ENCODE results near the gene ZNF223.

The ZNF223 gene

GRCh38 chr19:44071824-44072542 is 20.1 kb downstream of the ZNF223 start, which contains the start of gene ZNF284:
ZNF284 (plus strand) TSS chr19:44072159; CDS start chr19:44076390, 4,231 bp downstream.
- H3K36me3 ChIP-seq (ENCODE audit: control insufficient read depth in 2 of 2, insufficient read depth in 2 of 2, low read length in 2 of 2), result peaks cover 5 to 7% of the 10 kb centered on the region in 2 donors
- peak within 1 kb of the TSS; percentile 59 to 74 for H3K9ac ChIP-seq (ENCODE audit: low read length in 2 of 2)
- no peaks in the 10 kb centered on the region for H3K27me3 ChIP-seq (ENCODE audit: control insufficient read depth in 1 of 2, insufficient read depth in 2 of 2, low read length in 2 of 2)
- H3K9me3 ChIP-seq (ENCODE audit: control insufficient read depth in 2 of 2, low read length in 2 of 2), result peaks cover 7% of the 10 kb centered on the region in 2 donors
- peak within 1 kb of the TSS; percentile 58 to 96 for H3K4me3 ChIP-seq (ENCODE audit: low read length in 2 of 2)
- H3K27ac ChIP-seq (ENCODE audit: low read length), result peak within 1 kb of the TSS; percentile 37
- peaks cover 7% of the 10 kb centered on the region for H3K4me1 ChIP-seq (ENCODE audit: control insufficient read depth, insufficient read depth, low read length)

DNA sequence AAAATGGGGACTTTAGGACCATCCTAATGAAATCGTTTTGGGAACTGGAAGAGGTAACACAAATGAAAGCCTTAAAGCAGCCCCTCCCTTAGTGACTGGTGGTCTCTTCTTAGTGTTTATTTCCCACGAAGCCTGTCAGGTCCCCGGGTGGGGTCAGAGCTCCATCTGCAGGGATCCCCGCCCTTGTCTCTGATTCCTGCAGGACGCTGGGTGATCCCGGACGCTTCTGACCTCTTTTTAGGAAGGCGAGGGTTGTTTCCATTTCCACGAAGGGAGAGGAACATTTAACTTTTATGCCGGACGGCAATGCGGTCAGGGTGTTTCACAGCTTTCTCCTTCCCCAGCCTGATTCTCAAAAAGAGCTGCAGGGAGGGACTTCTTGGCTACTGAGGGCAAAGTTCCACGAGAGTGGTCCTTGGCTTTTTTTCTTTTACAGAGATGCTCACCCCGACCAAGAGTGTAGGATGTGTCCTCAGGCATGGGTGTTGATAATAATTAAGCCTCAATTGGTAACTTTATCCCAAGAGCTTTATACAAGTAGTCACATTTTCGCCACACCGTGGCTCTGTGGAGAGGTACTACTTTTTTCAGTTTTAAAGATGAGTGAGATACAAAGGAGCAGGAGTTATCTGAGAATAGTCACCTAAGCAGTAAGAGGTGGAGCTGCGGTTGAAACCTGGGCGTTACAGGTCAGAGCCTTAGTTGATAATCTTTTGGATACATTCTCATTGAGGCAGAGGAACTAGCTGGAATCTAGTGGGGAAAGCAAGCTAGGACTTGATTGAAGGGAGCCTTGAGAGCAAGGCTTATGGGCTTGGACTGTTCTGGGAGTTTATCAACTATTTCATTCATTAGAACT is 20.9 kb downstream of the ZNF223 start:
- Histone ChIP-seq H3K4me1 (ENCODE audit: control insufficient read depth, insufficient read depth, low read length) (peaks cover 7% of the 10 kb centered on the region), H3K27ac (ENCODE audit: low read length) (no peak overlapping the region), H3K27me3 (ENCODE audit: control insufficient read depth in 1 of 2, insufficient read depth in 2 of 2, low read length in 2 of 2) (no peaks in the 10 kb centered on the region), H3K36me3 (ENCODE audit: control insufficient read depth in 2 of 2, insufficient read depth in 2 of 2, low read length in 2 of 2) (peaks cover 3 to 5% of the 10 kb centered on the region in 2 donors), H3K4me3 (ENCODE audit: low read length in 2 of 2) (peak overlapping the region; percentile 58 to 96), H3K9me3 (ENCODE audit: control insufficient read depth in 2 of 2, low read length in 2 of 2) (peaks cover 0 to 2% of the 10 kb centered on the region in 2 donors), H3K9ac (ENCODE audit: low read length in 2 of 2) (peak overlapping the region; percentile 59 to 74)

- Histone ChIP-seq H3K27ac (ENCODE audit: low read length) (no peak overlapping the region), H3K4me3 (ENCODE audit: low read length in 2 of 2) (no peak overlapping the region), H3K9me3 (ENCODE audit: control insufficient read depth in 2 of 2, low read length in 2 of 2) (no peaks in the 10 kb centered on the region), H3K36me3 (ENCODE audit: control insufficient read depth in 2 of 2, insufficient read depth in 2 of 2, low read length in 2 of 2) (peaks cover 8 to 16% of the 10 kb centered on the region in 2 donors), H3K4me1 (ENCODE audit: control insufficient read depth, insufficient read depth, low read length) (peaks cover 7% of the 10 kb centered on the region), H3K27me3 (ENCODE audit: control insufficient read depth in 1 of 2, insufficient read depth in 2 of 2, low read length in 2 of 2) (no peaks in the 10 kb centered on the region), H3K9ac (ENCODE audit: low read length in 2 of 2) (no peak overlapping the region)
Measured at GRCh38 chr19:44076325-44076724, 24.5 kb downstream of the ZNF223 start.

DNA sequence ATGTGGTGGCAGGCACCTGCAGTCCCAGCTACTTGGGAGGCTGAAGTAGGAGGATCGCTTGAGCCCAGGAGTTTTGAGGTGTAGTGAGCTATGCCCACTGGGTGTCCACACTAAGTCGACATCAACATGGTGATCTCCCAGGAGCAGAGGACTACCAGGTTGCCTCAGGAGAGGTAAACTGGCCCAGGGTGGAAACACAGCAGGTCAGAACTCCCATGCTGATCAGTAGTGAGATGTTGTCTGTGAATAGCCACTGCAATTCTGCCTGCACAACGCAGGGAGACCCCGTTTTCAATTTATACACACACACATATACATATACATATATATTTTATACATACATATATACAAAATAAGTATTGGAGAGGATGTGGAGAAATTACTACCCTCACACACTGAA is 40.3 kb downstream of the ZNF223 start:
- Histone ChIP-seq H3K27ac (ENCODE audit: low read length) (no peak overlapping the region), H3K4me3 (ENCODE audit: low read length in 2 of 2) (no peak overlapping the region), H3K9me3 (ENCODE audit: control insufficient read depth in 2 of 2, low read length in 2 of 2) (no peaks in the 10 kb centered on the region), H3K27me3 (ENCODE audit: control insufficient read depth in 1 of 2, insufficient read depth in 2 of 2, low read length in 2 of 2) (no peaks in the 10 kb centered on the region), H3K4me1 (ENCODE audit: control insufficient read depth, insufficient read depth, low read length) (no peaks in the 10 kb centered on the region), H3K36me3 (ENCODE audit: control insufficient read depth in 2 of 2, insufficient read depth in 2 of 2, low read length in 2 of 2) (peaks cover 0 to 4% of the 10 kb centered on the region in 2 donors), H3K9ac (ENCODE audit: low read length in 2 of 2) (no peak overlapping the region)

DNA sequence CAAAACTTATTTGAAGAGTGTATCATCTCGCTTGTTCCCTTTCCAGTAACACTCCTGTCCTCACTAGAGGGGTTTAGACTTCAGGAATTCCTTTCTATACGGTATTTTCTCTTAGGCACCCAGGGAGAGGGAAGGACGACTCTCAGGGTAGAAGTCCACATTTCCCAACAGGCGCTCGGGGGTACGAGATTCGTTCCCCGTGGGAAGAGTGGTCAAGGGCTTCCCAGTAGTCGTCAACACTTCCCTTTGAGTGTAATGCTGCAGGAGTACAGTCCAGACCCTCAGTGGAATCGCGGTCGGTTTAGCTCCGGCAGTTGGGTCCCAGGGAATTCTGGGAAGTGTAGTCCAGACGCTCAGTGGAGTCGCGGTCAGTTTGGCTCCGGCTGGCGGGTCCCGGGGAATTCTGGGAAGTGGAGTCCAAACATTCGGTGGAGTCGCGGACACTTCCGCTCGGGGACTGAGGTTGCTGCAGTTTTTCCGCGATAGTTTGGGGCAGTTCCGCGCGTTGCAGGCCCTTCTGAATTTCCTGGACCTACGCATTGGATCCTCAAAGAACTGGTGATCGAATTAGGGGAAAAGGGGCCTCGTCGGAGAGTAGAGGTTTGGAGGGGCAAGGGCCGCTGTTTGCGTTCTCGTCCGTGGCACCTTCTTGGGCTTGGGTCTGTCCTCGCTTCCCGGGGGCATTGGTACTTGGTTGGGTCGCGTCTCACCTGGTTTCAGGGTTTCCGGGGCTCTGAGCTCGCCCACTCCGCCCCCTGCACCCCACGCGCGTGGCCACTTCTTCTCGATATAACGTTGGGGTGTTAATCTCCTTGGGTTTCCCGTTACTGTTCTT is 42.3 kb downstream of the ZNF223 start, which contains the start of gene ZNF224:
Gene ZNF224 (plus strand): TSS at position 431 of the 835 bp plus-strand sequence. CDS start 3,513 bp downstream, outside the sequence.
- Histone ChIP-seq H3K9me3 (ENCODE audit: control insufficient read depth in 2 of 2, low read length in 2 of 2) (no peaks in the 10 kb centered on the region), H3K36me3 (ENCODE audit: control insufficient read depth in 2 of 2, insufficient read depth in 2 of 2, low read length in 2 of 2) (peaks cover 4 to 20% of the 10 kb centered on the region in 2 donors), H3K27ac (ENCODE audit: low read length) (peak within 1 kb of the TSS; percentile 47), H3K4me3 (ENCODE audit: low read length in 2 of 2) (peak within 1 kb of the TSS; percentile 87 to 94), H3K27me3 (ENCODE audit: control insufficient read depth in 1 of 2, insufficient read depth in 2 of 2, low read length in 2 of 2) (no peaks in the 10 kb centered on the region), H3K4me1 (ENCODE audit: control insufficient read depth, insufficient read depth, low read length) (no peaks in the 10 kb centered on the region), H3K9ac (ENCODE audit: low read length in 2 of 2) (peak within 1 kb of the TSS; percentile 72 to 80)

- no peak overlapping the region for H3K27ac ChIP-seq (ENCODE audit: low read length)
- peaks cover 25 to 27% of the 10 kb centered on the region in 2 donors for H3K9me3 ChIP-seq (ENCODE audit: control insufficient read depth in 2 of 2, low read length in 2 of 2)
- peaks cover 5% of the 10 kb centered on the region for H3K4me1 ChIP-seq (ENCODE audit: control insufficient read depth, insufficient read depth, low read length)
- peaks cover 25 to 36% of the 10 kb centered on the region in 2 donors for H3K36me3 ChIP-seq (ENCODE audit: control insufficient read depth in 2 of 2, insufficient read depth in 2 of 2, low read length in 2 of 2)
- H3K27me3 ChIP-seq (ENCODE audit: control insufficient read depth in 1 of 2, insufficient read depth in 2 of 2, low read length in 2 of 2), result no peaks in the 10 kb centered on the region
- no peak overlapping the region for H3K9ac ChIP-seq (ENCODE audit: low read length in 2 of 2)
- H3K4me3 ChIP-seq (ENCODE audit: low read length in 2 of 2), result no peak overlapping the region
Measured at GRCh38 chr19:44107751-44108150, 55.9 kb downstream of the ZNF223 start.

GRCh38 chr19:44109458-44109857 is 57.6 kb downstream of the ZNF223 start:
- no peaks in the 10 kb centered on the region for H3K27me3 ChIP-seq (ENCODE audit: control insufficient read depth in 1 of 2, insufficient read depth in 2 of 2, low read length in 2 of 2)
- H3K9me3 ChIP-seq (ENCODE audit: control insufficient read depth in 2 of 2, low read length in 2 of 2), result peaks cover 25 to 27% of the 10 kb centered on the region in 2 donors
- no peak overlapping the region for H3K4me3 ChIP-seq (ENCODE audit: low read length in 2 of 2)
- peaks cover 17 to 21% of the 10 kb centered on the region in 2 donors for H3K36me3 ChIP-seq (ENCODE audit: control insufficient read depth in 2 of 2, insufficient read depth in 2 of 2, low read length in 2 of 2)
- no peak overlapping the region for H3K9ac ChIP-seq (ENCODE audit: low read length in 2 of 2)
- H3K4me1 ChIP-seq (ENCODE audit: control insufficient read depth, insufficient read depth, low read length), result peaks cover 12% of the 10 kb centered on the region
- no peak overlapping the region for H3K27ac ChIP-seq (ENCODE audit: low read length)

DNA sequence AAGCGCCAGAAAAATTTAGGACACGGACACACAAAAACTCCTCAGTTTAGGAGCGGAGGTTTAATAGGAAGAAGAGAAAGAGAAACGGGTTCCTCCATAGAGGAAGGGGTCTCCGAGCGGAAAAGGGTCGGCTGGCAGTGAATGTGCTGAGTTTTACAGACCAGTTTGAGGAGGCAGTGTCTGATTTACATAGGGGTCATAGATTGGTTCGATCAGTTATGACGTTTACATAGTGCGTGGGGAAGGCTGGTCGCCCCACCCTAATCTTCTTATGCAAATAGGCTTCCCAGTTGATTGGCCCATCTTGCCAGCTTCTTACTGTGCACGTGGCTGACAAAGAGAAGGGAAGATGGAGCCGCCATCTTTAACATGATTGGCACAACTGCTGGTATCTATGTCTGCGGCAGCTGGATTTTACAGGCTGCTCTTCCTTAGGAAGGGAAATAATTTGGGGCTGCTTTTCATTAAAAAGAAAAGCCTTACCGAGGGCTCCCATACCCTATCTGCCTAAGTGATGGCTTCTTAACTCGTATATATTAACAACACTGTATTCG is 60.2 kb downstream of the ZNF223 start:
- peak overlapping the region; percentile 65 to 89 for H3K4me3 ChIP-seq (ENCODE audit: low read length in 2 of 2)
- H3K9me3 ChIP-seq (ENCODE audit: control insufficient read depth in 2 of 2, low read length in 2 of 2), result peaks cover 17 to 21% of the 10 kb centered on the region in 2 donors
- peaks cover 11 to 18% of the 10 kb centered on the region in 2 donors for H3K36me3 ChIP-seq (ENCODE audit: control insufficient read depth in 2 of 2, insufficient read depth in 2 of 2, low read length in 2 of 2)
- no peaks in the 10 kb centered on the region for H3K27me3 ChIP-seq (ENCODE audit: control insufficient read depth in 1 of 2, insufficient read depth in 2 of 2, low read length in 2 of 2)
- no peak overlapping the region for H3K9ac ChIP-seq (ENCODE audit: low read length in 2 of 2)
- peaks cover 12% of the 10 kb centered on the region for H3K4me1 ChIP-seq (ENCODE audit: control insufficient read depth, insufficient read depth, low read length)
- H3K27ac ChIP-seq (ENCODE audit: low read length), result no peak overlapping the region

DNA sequence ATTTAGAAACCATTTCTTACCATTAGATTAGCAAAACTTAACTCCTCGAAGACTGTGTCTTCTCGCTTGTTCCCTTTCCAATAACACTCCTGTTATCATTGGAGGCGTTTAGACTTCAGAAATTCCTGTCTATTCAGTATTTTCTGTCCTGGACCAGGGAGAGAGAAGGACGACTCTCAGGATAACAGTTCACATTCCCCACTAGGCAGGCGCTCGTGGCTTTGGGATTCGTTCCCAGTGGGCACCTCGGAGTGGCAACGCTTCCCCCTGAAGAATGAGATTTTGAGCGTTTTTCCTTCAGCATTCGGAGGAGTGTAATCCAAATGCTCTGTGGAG is 60.9 kb downstream of the ZNF223 start:
- Histone ChIP-seq H3K36me3 (ENCODE audit: control insufficient read depth in 2 of 2, insufficient read depth in 2 of 2, low read length in 2 of 2) (peaks cover 9 to 14% of the 10 kb centered on the region in 2 donors), H3K9me3 (ENCODE audit: control insufficient read depth in 2 of 2, low read length in 2 of 2) (peaks cover 10 to 13% of the 10 kb centered on the region in 2 donors), H3K27ac (ENCODE audit: low read length) (no peak overlapping the region), H3K27me3 (ENCODE audit: control insufficient read depth in 1 of 2, insufficient read depth in 2 of 2, low read length in 2 of 2) (no peaks in the 10 kb centered on the region), H3K9ac (ENCODE audit: low read length in 2 of 2) (peak overlapping the region; percentile 69 to 92), H3K4me1 (ENCODE audit: control insufficient read depth, insufficient read depth, low read length) (peaks cover 12% of the 10 kb centered on the region), H3K4me3 (ENCODE audit: low read length in 2 of 2) (peak overlapping the region; percentile 65 to 89)
